ENCODE measurements around the gene MDM1. TPM values are rescaled to one million over a fixed set of nuclear protein-coding genes. Genes with fewer than 3 reads are reported as not detected.

MDM1 gene
- total RNA-seq, 1 donor, result 23.2 TPM

DNA sequence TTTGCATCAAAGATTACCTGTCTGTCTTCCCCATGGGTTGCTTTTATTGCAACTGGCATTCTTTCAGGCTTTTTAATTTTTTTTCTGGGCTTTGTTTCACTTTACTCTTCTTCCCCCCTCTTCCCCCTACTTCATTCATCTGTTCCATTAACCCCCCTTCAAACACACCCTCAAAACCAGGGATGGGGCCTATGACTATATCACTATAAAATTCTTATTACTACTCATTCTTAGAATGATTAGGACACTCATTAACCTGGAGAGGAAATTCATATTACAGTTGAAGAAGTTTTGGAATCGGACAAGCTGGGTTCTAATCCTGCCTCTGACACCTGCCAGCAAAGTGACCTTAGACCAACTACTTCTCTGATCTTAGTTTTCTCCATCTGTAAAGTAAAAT lies 24.8 kb upstream of the MDM1 start:
- DNase-seq (ENCODE audit: low read depth), result no peak
- no peak overlapping the region for H3K4me3 ChIP-seq (ENCODE audit: low read depth, low read length)
- TF ChIP-seq, protein P1, sequence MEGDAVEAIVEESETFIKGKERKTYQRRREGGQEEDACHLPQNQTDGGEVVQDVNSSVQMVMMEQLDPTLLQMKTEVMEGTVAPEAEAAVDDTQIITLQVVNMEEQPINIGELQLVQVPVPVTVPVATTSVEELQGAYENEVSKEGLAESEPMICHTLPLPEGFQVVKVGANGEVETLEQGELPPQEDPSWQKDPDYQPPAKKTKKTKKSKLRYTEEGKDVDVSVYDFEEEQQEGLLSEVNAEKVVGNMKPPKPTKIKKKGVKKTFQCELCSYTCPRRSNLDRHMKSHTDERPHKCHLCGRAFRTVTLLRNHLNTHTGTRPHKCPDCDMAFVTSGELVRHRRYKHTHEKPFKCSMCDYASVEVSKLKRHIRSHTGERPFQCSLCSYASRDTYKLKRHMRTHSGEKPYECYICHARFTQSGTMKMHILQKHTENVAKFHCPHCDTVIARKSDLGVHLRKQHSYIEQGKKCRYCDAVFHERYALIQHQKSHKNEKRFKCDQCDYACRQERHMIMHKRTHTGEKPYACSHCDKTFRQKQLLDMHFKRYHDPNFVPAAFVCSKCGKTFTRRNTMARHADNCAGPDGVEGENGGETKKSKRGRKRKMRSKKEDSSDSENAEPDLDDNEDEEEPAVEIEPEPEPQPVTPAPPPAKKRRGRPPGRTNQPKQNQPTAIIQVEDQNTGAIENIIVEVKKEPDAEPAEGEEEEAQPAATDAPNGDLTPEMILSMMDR (IDR thresholded peaks at IDR 0.05; ENCODE audit: insufficient read depth, low read length), result no peak

DNA sequence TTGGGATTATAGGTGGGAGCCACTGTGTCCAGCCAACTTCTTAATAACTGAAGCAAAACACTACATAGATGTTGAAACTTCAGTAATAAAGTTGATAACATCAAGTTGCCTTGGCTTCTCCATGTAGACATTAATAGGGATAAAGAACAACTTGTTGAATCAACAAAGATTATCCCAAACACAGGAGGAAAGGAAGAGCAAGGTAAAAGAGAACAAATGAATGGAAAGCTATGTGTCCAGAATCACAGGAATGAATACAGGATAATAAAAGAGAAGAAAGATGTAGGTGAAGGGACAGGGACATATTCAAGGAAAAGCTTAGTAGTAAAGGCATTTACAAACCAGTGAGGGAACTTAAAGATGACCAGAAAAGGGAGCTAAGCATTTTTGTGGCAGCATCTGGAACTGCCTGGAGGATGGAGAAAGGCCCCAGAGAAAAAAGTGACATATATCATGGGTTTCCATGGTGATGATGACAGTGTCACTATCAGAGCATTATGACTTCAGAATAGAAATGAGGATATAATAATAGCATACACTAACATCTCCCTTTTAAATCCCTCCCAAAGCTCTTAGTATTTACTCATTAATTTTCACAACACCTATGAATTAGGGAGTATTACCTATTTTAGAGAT lies 24.0 kb upstream of the MDM1 start:
- TF ChIP-seq, protein P1 (IDR thresholded peaks at IDR 0.05; ENCODE audit: insufficient read depth, low read length), result no peak
- no peak overlapping the region for H3K4me3 ChIP-seq (ENCODE audit: low read depth, low read length)
- DNase-seq (ENCODE audit: low read depth), result no peak

DNA sequence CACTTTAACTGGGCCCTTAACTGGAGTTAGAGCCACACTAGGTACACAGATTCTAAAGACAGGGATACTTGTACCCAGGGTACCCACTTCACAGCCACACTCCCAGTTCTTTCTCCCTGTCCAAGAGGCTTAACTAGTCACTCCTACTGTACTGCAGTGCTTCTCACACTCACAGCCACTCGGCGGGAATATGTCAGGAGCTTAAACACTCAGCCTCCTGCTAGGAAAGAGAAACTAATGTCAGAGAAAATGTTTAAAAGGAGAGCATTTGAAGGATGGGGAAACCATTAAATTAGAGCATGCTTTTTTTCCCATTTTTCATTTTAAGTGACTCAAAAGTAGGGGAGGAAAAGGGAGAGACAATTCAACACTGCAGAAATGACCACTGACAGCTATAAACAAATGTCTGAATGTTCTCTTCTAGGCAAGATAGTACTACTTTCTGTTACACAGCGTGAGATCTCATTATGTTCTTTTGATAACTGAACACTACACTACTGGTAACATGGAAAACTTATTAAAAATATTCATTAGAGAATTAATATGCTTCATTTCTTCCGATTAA lies 22.9 kb upstream of the MDM1 start:
- no peak for DNase-seq (ENCODE audit: low read depth)
- TF ChIP-seq, protein P1 (IDR thresholded peaks at IDR 0.05; ENCODE audit: insufficient read depth, low read length), result no peak
- H3K4me3 ChIP-seq (ENCODE audit: low read depth, low read length), result no peak overlapping the region

DNA sequence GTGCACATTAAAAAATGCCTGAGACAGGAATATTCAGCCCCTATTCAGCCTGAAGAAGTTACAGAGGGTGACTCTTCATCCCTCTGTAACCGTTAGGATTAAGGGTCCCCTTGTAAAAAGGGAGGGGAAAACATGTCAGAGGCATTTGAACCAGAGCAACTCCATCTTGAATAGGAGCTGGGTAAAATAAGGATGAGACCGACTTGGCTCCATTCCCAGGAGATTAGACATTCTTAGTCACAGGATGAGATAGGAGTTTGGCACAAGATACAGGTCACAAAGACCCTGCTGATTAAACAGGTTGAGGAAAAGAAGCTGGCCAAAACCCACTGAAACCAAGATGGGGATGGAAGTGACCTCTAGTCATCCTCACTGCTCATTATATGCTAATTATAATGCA lies 19.9 kb upstream of the MDM1 start:
- TF ChIP-seq, protein P1 (IDR thresholded peaks at IDR 0.05; ENCODE audit: insufficient read depth, low read length), result no peak
- H3K4me3 ChIP-seq (ENCODE audit: low read depth, low read length), result no peak overlapping the region
- no peak for DNase-seq (ENCODE audit: low read depth)

DNA sequence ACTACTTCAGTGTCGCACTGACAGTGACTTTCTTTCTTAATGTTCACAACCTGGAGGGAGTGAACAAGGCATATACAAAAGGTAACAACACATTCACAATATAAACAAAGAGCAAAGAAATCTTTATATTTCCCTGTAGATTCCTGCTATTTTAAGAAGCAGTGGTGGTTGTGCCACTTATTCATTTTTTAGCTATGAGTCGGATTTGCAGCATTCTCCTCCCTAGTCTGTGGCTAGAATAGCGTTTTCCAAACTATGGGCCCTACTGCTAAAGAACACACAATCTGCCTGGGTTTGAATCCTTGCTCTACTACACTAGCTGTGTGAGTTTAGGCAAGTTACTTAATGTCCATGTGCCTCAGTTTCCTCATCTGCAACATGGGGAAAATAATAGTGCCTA lies 18.6 kb upstream of the MDM1 start:
- H3K4me3 ChIP-seq (ENCODE audit: low read depth, low read length), result no peak overlapping the region
- TF ChIP-seq, protein P1 (IDR thresholded peaks at IDR 0.05; ENCODE audit: insufficient read depth, low read length), result no peak
- peak; percentile 68 for DNase-seq (ENCODE audit: low read depth)

DNA sequence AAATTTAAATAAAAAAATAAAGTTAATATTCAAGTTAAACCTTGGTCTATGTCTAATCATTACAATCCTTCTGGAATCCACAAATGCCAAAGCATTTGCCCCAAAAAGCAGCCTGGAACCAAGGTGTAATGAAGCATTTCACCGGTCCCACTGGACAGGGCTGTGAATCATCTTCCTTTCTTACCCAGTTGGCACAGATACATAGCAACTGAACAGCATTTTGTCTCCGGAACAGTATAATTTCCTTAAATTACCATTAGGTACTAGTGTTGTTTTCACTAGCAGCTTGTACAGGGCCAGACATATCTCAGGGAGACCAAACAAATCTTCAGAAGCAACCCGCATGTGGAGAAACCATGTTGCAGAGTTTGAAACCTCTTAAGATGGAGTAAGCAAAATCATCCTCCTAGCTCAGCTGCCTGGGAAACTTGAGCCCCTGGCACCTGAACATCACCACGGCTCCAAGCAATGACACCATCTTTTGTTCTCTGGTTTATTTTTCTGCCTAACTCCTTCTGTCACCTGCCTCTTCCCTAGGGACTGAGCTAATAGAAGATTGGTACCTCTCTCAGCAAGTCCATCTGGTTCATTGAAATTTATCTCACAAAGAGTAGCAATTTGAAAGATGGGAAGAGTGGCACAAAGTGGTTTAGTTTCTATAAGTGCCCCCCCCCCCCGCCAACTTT lies 17.9 kb upstream of the MDM1 start:
- no peak for DNase-seq (ENCODE audit: low read depth)
- H3K4me3 ChIP-seq (ENCODE audit: low read depth, low read length), result no peak overlapping the region
- TF ChIP-seq, protein P1 (IDR thresholded peaks at IDR 0.05; ENCODE audit: insufficient read depth, low read length), result no peak

Measured in fibroblast of the aortic adventitia (primary cell).